GM21526 (cell line): ENCODE results near the gene FRMD4A.

Experiments used
- ATAC-seq: cut with Tn5 transposase; IDR thresholded peaks from one replicate; pipeline ENCODE4 v1.9.1; 2021; ENCODE audit warnings: moderate library complexity; ENCODE audit not compliant: unreplicated experiment, low FRiP score

FRMD4A gene

GRCh38 chr10:13670311-13670710, 660.4 kb downstream of the FRMD4A start:
- ATAC-seq = no peak

DNA sequence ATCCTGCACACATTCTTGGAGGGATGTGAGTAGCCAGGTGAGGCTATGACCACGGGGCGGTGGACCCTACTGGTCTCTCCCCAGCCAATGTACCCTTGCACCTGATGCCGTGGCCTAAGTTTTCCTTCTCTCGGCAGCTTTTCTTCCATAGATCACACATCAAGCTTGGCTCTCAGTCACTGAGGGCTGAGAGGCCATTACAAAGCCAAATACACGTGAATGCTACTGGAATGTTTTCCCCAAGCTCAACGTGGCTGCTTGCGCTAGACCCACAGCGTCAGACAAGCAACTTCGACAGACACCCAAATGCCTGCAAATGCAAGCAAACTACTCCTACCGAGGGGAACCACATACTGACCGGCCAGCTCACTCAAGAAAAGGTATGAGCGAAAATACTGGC, 660.8 kb downstream of the FRMD4A start:
- no peak for ATAC-seq

DNA sequence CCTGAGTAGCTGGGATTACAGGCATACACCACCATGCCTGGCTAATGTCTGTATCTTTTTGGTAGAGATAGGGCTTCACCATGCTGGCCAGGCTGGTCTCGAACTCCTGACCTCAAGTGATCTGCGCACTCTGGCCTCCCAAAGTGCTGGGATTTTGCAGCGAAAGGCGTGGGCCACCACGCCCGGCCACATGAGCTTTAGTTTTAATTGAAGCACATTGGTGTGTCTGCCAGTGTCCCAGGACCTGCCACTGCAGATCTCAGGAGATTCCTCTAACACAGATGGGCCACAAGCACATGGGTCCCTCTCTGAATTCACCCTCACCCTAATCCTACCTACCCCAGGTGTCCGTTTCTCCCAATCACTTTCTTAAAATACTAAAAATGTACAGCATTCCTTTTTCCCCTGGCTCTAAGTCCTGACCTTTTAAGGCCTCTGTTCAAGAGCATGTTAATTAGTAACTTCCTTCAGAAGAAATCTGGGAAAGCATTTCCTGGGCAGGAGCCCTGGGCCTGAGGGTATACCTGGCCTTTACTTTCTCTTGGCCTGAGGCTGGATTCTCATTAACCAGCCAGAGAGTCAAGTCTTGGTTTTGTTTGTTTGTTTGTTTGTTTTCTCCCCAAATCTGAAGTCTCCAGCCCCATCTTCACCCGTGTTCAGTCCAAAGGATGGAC, 661.4 kb downstream of the FRMD4A start:
- ATAC-seq = no peak

GRCh38 chr10:13668126-13668525, 662.6 kb downstream of the FRMD4A start:
- ATAC-seq = no peak

DNA sequence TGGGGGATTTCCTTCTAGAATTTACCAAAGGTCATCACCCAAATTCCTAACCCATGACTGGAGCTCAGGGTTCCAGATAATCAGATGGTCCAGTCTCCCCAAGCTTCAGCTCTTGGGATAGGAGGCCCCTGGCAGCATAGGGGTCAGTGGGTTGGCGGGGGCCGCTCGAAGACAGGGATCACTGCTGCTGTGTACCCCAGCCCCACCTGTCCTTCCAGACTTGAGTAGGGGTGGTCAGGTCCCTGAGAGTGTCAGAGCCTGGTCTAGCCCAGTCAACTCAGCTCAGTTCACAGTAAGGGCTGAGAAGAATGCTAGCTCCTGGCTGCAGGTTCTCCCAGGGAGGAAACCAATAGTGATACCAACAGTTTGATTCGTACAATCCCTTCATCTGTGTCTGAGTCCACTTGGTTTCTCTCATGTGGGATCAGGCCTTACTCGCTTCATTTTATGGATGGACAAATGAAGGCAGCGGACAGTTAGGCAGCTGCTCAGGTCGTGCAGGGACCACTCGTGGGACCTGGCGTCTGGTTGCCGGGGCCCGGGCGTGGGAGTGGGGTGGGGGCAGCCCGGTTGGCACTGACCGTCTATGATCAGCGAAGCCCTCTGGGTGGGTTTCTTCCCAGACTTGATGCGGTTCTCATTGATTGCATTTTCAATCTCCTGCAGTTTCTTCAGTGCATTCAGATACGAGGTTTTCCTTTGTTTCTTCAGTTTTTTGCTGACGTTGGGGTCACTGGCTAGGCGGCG, 665.0 kb downstream of the FRMD4A start:
- ATAC-seq = no peak

DNA sequence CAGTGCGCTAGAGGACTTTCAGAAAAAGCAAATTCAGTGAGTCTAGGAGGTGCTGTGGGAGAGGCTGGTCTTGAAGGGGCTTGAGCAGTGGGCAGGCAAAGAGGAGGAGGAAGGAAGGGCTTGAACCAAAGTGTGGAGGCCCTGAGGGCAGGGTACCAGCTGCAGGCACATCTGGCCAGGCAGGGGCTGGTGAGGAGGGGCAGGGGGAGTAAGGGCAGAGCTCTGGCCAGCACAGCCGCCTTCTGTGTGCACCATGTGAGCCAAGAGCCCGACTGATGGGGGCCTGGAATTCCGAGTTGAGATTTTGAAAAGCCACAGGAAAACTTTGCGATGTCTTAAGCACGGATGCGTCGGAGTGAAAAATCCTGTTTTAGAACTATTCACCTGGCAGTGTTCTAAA, 669.5 kb downstream of the FRMD4A start:
- no peak for ATAC-seq

GRCh38 chr10:13660551-13660920, 670.2 kb downstream of the FRMD4A start:
- no peak for ATAC-seq

GRCh38 chr10:13659887-13660550, 670.7 kb downstream of the FRMD4A start:
- ATAC-seq = no peak

DNA sequence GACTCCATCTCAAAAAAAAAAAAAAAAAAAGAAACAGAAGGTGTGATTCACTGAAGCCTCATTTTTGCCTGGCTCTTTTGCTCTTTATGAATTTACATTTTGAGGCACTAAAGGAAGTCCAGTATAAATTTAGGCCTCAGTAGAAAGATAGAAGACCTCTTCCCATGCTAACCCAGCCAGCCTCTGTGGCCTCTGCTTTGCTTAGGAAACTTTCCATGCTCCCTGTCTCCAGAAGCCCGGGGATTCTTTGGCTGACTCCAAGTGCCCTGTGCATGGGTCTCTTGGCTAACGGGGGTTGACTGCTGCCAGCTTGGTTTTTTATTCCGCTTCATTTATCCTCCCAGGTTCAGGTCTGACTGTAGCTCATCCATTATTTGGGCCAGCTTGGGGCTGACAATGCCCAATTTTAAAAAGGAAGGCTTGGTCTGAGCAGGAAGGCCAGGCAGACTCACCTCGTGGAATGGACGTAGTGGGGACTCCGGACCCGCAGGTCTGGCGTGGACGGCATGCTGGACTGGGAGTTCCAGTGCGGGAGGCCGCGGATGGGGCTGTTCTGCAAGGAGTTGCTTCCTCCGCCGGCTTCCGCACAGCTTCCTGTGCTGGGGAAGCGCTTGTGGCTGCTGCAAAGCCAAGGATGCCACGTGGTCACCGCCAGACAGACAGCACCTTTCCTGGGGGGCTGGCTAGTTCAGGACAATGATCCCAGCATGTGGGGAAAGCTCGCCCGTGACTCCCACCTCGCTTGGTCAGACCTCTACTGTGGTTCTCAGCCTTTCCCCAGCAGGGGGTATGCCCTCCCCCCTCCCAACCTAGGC, 671.6 kb downstream of the FRMD4A start:
- ATAC-seq = no peak

GRCh38 chr10:13658264-13658663, 672.5 kb downstream of the FRMD4A start:
- no peak for ATAC-seq

DNA sequence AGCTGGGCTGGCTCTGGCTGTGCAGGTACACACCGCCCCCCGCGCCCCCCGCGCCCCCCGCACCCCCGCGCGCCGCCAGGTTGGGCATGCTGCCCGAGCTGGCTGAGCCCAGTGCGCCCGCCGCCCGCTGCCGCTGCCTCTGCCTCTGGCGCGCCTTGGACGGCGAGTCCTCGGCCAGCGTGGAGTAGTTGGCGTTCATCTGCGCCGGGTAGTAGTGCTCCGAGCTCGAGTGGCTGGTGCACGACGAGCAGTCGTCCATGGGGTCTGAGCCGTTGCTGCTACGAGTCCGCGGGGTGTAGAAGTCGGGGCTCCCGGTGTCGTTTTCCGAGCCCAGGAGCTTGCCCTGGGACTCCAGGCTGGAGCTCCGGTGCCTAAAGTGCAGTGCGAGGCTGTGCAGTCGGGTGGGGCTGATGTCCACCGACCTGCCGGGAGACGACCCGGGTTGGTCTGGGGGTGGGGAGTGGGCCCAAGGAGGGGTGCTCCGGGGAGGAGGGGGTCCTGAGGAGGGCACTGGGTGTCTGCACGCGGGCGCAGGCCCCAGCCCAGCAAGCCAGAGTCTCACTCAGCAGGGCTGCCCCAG, 673.5 kb downstream of the FRMD4A start:
- ATAC-seq = no peak

DNA sequence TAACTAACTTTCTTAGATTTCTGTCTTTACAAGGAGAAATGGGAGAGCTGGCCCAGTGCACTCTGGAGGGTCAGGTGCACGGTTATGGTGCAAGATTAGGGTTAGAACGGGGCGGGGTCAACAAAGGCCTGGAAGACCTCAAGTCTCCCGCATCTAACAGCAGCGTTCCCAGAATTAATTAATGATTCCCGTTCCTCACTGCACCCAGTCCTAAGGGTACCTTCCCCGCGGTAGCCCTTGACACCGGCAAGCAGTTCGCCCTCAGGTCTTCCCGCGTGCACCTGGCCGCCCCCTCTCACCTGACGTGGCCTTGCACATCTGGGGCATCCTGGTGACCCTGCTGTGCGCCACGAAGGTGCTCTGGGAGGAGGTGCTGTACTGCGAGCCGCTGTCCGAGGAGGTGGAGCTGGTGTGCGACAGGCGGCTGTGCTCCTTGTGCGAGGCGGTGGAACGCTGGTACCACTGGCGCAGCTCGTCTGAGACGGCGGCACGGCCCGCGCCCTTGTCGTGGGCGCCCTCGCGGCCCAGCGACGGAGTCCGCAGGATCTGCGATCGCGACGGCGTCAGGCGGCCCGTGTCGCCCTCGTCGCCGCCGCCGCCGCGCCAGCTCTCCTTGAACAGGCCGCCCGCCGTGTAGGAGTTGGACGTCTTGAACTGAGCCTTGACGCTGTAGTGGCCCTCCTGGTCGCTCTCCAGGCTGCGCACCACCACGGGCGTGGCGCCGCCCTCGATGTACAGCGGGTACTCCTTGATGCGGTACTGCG, 674.2 kb downstream of the FRMD4A start:
- ATAC-seq = no peak

- ATAC-seq = no peak
These were observed 675.9 kb downstream of the FRMD4A start for GRCh38 chr10:13654846-13655245.

DNA sequence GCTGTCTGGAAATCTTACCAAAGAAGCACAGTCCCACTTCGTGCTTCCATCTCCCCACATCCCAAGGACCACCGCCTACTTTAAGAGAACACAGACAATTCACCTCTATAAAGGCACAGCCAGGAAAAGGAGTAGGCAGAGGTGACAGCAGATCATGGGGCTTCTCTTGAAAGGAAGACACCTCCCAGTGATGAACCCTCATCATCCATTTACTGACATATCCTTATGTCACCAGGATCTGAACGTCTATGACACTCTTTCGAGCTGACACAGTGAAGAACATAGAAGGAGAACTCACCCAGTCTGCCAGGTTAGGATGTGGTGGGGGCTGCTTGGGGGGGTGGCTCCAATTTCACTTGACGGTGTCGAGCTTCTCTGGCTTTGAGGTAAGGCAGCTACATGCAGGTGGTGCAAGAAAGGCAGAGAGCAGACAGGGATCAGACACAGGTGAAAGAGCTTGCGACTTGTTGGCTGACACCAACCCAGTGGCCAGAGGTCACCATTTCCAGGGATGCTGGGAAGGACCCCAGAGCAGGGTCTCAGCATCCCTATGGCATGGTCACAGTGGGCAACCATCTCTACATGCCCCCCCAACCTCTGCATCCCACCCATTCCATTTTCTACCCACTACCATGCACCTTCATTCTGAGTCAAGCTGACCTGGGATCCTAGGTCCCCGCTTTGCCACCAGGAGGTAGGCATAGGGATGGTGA, 676.5 kb downstream of the FRMD4A start:
- no peak for ATAC-seq

- no peak for ATAC-seq
These were observed 677.9 kb downstream of the FRMD4A start for GRCh38 chr10:13652860-13653259.

DNA sequence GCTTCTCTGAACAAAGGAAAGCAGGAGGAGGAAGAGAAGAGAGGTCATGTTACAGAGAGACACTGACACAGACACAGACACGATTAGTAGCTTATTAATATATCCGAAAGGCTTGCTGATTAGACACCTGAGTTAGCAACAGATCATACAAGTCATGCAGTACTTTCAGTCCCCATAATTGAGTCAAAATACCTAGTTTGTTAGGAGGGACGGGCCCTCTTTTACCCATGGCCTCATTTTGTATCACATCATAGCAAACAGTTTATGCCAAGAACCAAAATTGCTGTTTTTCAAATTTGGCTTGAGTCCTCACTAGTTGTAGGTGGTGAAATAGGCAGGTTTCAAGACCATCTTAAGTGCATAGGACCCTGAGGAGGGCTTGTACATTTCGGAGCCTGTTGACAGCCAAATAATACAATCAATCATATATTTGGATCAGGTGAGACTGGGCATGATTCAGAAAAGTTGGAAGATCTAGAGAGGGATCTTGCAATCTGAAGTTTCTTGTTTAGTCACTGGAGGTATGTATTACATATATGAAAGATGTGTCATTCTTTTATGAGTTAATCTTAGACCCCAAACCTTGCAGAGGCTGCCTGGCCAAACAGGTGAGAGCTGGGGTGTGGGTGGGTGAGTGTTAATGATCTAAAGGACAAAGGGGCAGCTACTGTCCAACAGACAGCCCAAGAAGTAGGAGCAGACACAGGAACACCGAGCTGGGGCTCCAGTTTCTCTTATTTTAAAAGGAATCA, 678.6 kb downstream of the FRMD4A start:
- no peak for ATAC-seq

GRCh38 chr10:13650961-13651360, 679.8 kb downstream of the FRMD4A start:
- no peak for ATAC-seq

DNA sequence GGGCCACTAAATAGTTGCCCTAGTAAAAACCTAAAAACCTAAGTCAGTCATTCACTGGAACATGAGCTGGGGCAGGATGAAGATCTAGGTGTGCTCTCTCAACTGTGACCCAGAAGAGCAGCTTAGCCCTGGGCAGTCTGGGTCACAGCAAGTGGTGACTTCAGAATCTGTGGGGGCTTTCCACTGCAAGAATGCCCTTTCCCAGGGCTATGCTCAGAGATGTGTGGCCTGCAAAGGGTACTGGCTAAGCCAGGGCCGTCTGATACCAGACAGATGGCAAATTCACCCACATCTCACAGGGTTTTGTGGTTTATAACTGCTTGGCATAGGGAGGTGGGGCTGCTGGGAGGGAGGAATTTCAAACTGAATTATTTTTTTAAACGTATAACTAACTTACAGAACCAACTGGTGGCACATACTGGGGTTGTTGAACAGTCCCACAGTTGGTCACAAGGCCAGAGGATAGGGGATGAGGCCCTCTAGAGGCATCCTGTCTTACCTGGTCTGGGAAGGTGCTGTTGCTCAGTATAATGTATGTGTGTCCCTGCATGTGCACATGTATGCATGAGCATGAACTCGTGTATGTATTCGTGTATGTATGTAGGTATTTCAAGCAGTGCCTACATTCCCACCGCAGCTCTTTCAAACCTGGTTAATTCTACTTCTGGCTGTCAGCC, 680.7 kb downstream of the FRMD4A start:
- ATAC-seq = no peak
